HEK293 (cell line): Measurements from ENCODE around the gene ZNF831.

Experiments used
- ZNF114 ChIP-seq: fragments of 450-650 bp; formaldehyde crosslinking; IDR thresholded peaks from 2 replicates; pipeline ENCODE4 v1.5.0; 2017; ENCODE audit warnings: missing biosample characterization, missing genetic modification characterization
- ZNF133 ChIP-seq: fragments of 450-650 bp; formaldehyde crosslinking; IDR thresholded peaks from 2 replicates; pipeline ENCODE4 v1.5.1; 2016; ENCODE audit warnings: missing biosample characterization, missing genetic modification characterization
- ZNF175 ChIP-seq: fragments of 450-650 bp; formaldehyde crosslinking; IDR thresholded peaks from 2 replicates; pipeline ENCODE4 v1.5.1; 2016; ENCODE audit warnings: missing biosample characterization, missing genetic modification characterization
- ZNF211 ChIP-seq: fragments of 450-650 bp; formaldehyde crosslinking; IDR thresholded peaks from 2 replicates; pipeline ENCODE4 v1.5.1; 2016; ENCODE audit warnings: low read depth, missing biosample characterization, missing genetic modification characterization
- ZNF223 ChIP-seq: fragments of 450-650 bp; formaldehyde crosslinking; IDR thresholded peaks from 2 replicates; pipeline ENCODE4 v1.5.1; 2016; ENCODE audit warnings: missing biosample characterization, missing genetic modification characterization
- ZNF274 ChIP-seq, 2 experiments: fragments of 200-500 bp in 1 of 2; fragments of 450-650 bp in 1 of 2; sonication (Bioruptor generic) in 1 of 2; formaldehyde crosslinking in 1 of 2; IDR thresholded peaks; 2 replicates each; pipeline versions ENCODE4 v1.5.1 to v1.6.1; 2014 to 2016; ENCODE audit warnings: borderline replicate concordance in 1 of 2, inconsistent platforms in 1 of 2, low read length in 1 of 2, missing biosample characterization in 1 of 2, missing genetic modification characterization in 1 of 2
- ZNF433 ChIP-seq: fragments of 450-650 bp; formaldehyde crosslinking; IDR thresholded peaks from 2 replicates; pipeline ENCODE4 v1.5.1; 2016; ENCODE audit warnings: missing biosample characterization, missing genetic modification characterization, low read depth
- ZNF449 ChIP-seq: fragments of 450-650 bp; formaldehyde crosslinking; IDR thresholded peaks from 2 replicates; pipeline ENCODE4 v1.5.1; 2017; ENCODE audit warnings: missing biosample characterization, mild to moderate bottlenecking, missing genetic modification characterization, moderate library complexity
- ZNF510 ChIP-seq: fragments of 450-650 bp; formaldehyde crosslinking; IDR thresholded peaks from 2 replicates; pipeline ENCODE4 v1.5.1; 2018; ENCODE audit warnings: mild to moderate bottlenecking, missing genetic modification characterization, missing biosample characterization; ENCODE audit not compliant: insufficient replicate concordance
- ZNF513 ChIP-seq: fragments of 450-650 bp; IDR thresholded peaks from 2 replicates; pipeline ENCODE4 v1.5.1; 2018; ENCODE audit warnings: missing biosample characterization, missing genetic modification characterization
- ZNF747 ChIP-seq: fragments of 450-650 bp; formaldehyde crosslinking; IDR thresholded peaks from 2 replicates; pipeline ENCODE4 v1.5.1; 2016; ENCODE audit warnings: missing biosample characterization, missing genetic modification characterization
- TF ChIP-seq, protein P1 (sequence below): fragments of 450-650 bp; formaldehyde crosslinking; IDR thresholded peaks from 2 replicates; pipeline ENCODE4 v1.5.1; 2016; ENCODE audit warnings: missing biosample characterization, missing genetic modification characterization
- TF ChIP-seq, protein P2 (sequence below): fragments of 450-650 bp; formaldehyde crosslinking; IDR thresholded peaks from 2 replicates; pipeline ENCODE4 v1.5.1; 2016; ENCODE audit warnings: missing biosample characterization, missing genetic modification characterization
- TF ChIP-seq, protein P3 (sequence below): fragments of 450-650 bp; formaldehyde crosslinking; IDR thresholded peaks from 2 replicates; pipeline ENCODE4 v1.5.1; 2016; ENCODE audit warnings: missing biosample characterization, missing genetic modification characterization

DNA sequence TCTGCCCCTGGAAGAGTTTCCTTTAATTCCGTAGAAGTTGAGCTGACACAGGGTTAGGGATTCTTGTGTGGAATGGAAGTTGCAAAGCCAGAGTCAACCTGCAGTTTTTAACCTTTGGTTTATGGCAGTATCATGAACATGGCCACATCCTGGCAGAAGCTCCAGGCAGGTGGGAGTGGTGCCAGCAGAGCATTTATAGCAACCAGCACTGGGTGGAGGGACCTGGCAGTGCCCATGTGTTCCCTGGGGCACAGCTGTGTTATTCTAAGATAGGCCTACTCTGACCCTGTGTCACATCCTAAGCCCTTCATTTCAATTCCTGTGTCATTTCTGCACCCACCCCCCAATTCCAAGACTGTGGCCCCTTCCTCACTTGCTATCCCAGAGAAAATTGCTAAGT is 26.1 kb upstream of the ZNF831 start:
- TF ChIP-seq, protein P1, sequence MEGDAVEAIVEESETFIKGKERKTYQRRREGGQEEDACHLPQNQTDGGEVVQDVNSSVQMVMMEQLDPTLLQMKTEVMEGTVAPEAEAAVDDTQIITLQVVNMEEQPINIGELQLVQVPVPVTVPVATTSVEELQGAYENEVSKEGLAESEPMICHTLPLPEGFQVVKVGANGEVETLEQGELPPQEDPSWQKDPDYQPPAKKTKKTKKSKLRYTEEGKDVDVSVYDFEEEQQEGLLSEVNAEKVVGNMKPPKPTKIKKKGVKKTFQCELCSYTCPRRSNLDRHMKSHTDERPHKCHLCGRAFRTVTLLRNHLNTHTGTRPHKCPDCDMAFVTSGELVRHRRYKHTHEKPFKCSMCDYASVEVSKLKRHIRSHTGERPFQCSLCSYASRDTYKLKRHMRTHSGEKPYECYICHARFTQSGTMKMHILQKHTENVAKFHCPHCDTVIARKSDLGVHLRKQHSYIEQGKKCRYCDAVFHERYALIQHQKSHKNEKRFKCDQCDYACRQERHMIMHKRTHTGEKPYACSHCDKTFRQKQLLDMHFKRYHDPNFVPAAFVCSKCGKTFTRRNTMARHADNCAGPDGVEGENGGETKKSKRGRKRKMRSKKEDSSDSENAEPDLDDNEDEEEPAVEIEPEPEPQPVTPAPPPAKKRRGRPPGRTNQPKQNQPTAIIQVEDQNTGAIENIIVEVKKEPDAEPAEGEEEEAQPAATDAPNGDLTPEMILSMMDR = no peak
- TF ChIP-seq ZNF510 (tag by site-specific recombination) = no peak
- no peak for TF ChIP-seq ZNF433 (tag by site-specific recombination)
- TF ChIP-seq, protein P2, sequence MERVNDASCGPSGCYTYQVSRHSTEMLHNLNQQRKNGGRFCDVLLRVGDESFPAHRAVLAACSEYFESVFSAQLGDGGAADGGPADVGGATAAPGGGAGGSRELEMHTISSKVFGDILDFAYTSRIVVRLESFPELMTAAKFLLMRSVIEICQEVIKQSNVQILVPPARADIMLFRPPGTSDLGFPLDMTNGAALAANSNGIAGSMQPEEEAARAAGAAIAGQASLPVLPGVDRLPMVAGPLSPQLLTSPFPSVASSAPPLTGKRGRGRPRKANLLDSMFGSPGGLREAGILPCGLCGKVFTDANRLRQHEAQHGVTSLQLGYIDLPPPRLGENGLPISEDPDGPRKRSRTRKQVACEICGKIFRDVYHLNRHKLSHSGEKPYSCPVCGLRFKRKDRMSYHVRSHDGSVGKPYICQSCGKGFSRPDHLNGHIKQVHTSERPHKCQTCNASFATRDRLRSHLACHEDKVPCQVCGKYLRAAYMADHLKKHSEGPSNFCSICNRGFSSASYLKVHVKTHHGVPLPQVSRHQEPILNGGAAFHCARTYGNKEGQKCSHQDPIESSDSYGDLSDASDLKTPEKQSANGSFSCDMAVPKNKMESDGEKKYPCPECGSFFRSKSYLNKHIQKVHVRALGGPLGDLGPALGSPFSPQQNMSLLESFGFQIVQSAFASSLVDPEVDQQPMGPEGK (tag by site-specific recombination) = no peak
- TF ChIP-seq ZNF211 (tag by site-specific recombination) = no peak
- TF ChIP-seq, protein P3, sequence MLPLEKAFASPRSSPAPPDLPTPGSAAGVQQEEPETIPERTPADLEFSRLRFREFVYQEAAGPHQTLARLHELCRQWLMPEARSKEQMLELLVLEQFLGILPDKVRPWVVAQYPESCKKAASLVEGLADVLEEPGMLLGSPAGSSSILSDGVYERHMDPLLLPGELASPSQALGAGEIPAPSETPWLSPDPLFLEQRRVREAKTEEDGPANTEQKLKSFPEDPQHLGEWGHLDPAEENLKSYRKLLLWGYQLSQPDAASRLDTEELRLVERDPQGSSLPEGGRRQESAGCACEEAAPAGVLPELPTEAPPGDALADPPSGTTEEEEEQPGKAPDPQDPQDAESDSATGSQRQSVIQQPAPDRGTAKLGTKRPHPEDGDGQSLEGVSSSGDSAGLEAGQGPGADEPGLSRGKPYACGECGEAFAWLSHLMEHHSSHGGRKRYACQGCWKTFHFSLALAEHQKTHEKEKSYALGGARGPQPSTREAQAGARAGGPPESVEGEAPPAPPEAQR (tag by site-specific recombination) = no peak
- TF ChIP-seq ZNF175 = no peak
- TF ChIP-seq ZNF449 (tag by site-specific recombination) = no peak
- no peak for TF ChIP-seq ZNF747 (tag by site-specific recombination)
- TF ChIP-seq ZNF223 (tag by site-specific recombination) = no peak
- no peak for TF ChIP-seq ZNF133 (tag by site-specific recombination)
- TF ChIP-seq ZNF274 (IDR thresholded peaks at IDR 0.05; ENCODE audit: low read length) = no peak
- TF ChIP-seq ZNF274 (tag by site-specific recombination; IDR thresholded peaks at IDR 0.05; ENCODE audit: borderline replicate concordance) = no peak
- no peak for TF ChIP-seq ZNF513 (tag by site-specific recombination)
- TF ChIP-seq ZNF114 (tag by site-specific recombination) = no peak
